ENCODE measurements around the gene EWSR1. TPM values are rescaled to one million over a fixed set of nuclear protein-coding genes. Genes with fewer than 3 reads are reported as not detected.
A peak's percentile ranks its signal among the peaks of the same experiment; 100 is the strongest.

Gene EWSR1
- total RNA-seq, 2 experiments from 2014 or later: 284 to 302 TPM

GRCh38 chr22:29308148-29308790, 40.2 kb downstream of the EWSR1 start:
- DNase-seq: peak; percentile 37
- no peak for ATAC-seq (ENCODE audit: low read depth)
- POLR2A ChIA-PET: interaction anchor here (0.6 kb wide), 1 partner anchor 282 kb away, joined by 3 read pairs; no protein-coding TSS in a partner anchor
- peak overlapping the region; percentile 74 for H3K27ac Mint-ChIP-seq
- peak overlapping the region; percentile 87 for H3K4me3 Mint-ChIP-seq
- H3K4me1 Mint-ChIP-seq: peaks cover 20% of the 10 kb centered on the region
- peaks cover 16% of the 10 kb centered on the region for H3K27me3 Mint-ChIP-seq
- peaks cover 1% of the 10 kb centered on the region for H3K36me3 Mint-ChIP-seq
- no peaks in the 10 kb centered on the region for H3K9me3 Mint-ChIP-seq

- peaks cover 19% of the 10 kb centered on the region for H3K27me3 Mint-ChIP-seq
- H3K4me3 Mint-ChIP-seq: peak overlapping the region; percentile 71
- peaks cover 23% of the 10 kb centered on the region for H3K4me1 Mint-ChIP-seq
- POLR2A ChIA-PET: interaction anchor here (0.6 kb wide), 1 partner anchor 281 kb away, joined by 3 read pairs; no protein-coding TSS in a partner anchor
- DNase-seq (peak; percentile 72), ATAC-seq (ENCODE audit: low read depth) (peak; percentile 64)
- peak overlapping the region; percentile 74 for H3K27ac Mint-ChIP-seq
- H3K36me3 Mint-ChIP-seq: peaks cover 1% of the 10 kb centered on the region
- no peaks in the 10 kb centered on the region for H3K9me3 Mint-ChIP-seq
Observed at GRCh38 chr22:29308791-29309262, 40.8 kb downstream of the EWSR1 start.

- Mint-ChIP-seq H3K27me3 (peaks cover 26% of the 10 kb centered on the region), H3K36me3 (peaks cover 1% of the 10 kb centered on the region), H3K9me3 (no peaks in the 10 kb centered on the region), H3K4me3 (peak overlapping the region; percentile 71), H3K27ac (peak overlapping the region; percentile 74), H3K4me1 (peaks cover 29% of the 10 kb centered on the region)
- ATAC-seq (ENCODE audit: low read depth) (no peak), DNase-seq (no peak)
- POLR2A ChIA-PET: no interaction called here
Observed at GRCh38 chr22:29309332-29310064, 41.4 kb downstream of the EWSR1 start.

- Mint-ChIP-seq H3K4me1 (peaks cover 32% of the 10 kb centered on the region), H3K27me3 (peaks cover 29% of the 10 kb centered on the region), H3K27ac (peak overlapping the region; percentile 54), H3K36me3 (peaks cover 1% of the 10 kb centered on the region), H3K4me3 (no peak overlapping the region), H3K9me3 (no peaks in the 10 kb centered on the region)
- DNase-seq (peak; percentile 37), ATAC-seq (ENCODE audit: low read depth) (no peak)
- POLR2A ChIA-PET: interaction anchor here (0.9 kb wide), 1 partner anchor 42 kb away, joined by 3 read pairs; the partner anchor contains the start of gene EWSR1
Observed at GRCh38 chr22:29310065-29310862, 42.2 kb downstream of the EWSR1 start.

- POLR2A ChIA-PET: interaction anchor here (0.9 kb wide), 1 partner anchor 43 kb away, joined by 3 read pairs; the partner anchor contains the start of gene EWSR1
- H3K4me3 Mint-ChIP-seq: no peak overlapping the region
Observed at GRCh38 chr22:29310863-29311339, 42.8 kb downstream of the EWSR1 start.

GRCh38 chr22:29311464-29312217, 43.6 kb downstream of the EWSR1 start:
- Mint-ChIP-seq H3K4me1 (peaks cover 28% of the 10 kb centered on the region), H3K36me3 (peaks cover 1% of the 10 kb centered on the region), H3K27ac (no peak overlapping the region), H3K27me3 (peaks cover 33% of the 10 kb centered on the region), H3K4me3 (no peak overlapping the region), H3K9me3 (no peaks in the 10 kb centered on the region)
- POLR2A ChIA-PET: interaction anchor here (0.9 kb wide), 1 partner anchor 43 kb away, joined by 3 read pairs; the partner anchor contains the start of gene EWSR1
- DNase-seq: peak; percentile 39
- no peak for ATAC-seq (ENCODE audit: low read depth)

More at GRCh38 chr22:29310863-29311339, 42.8 kb downstream of the EWSR1 start:
- peak; percentile 61 for DNase-seq
- H3K36me3 Mint-ChIP-seq: peaks cover 1% of the 10 kb centered on the region
- peaks cover 30% of the 10 kb centered on the region for H3K27me3 Mint-ChIP-seq
- ATAC-seq (ENCODE audit: low read depth): no peak
- no peaks in the 10 kb centered on the region for H3K9me3 Mint-ChIP-seq
- no peak overlapping the region for H3K27ac Mint-ChIP-seq
- peaks cover 31% of the 10 kb centered on the region for H3K4me1 Mint-ChIP-seq

GRCh38 chr22:29312218-29313125, 44.4 kb downstream of the EWSR1 start:
- Mint-ChIP-seq H3K4me1 (peaks cover 28% of the 10 kb centered on the region), H3K9me3 (no peaks in the 10 kb centered on the region), H3K4me3 (no peak overlapping the region), H3K27ac (no peak overlapping the region), H3K27me3 (peaks cover 39% of the 10 kb centered on the region), H3K36me3 (peaks cover 1% of the 10 kb centered on the region)
- POLR2A ChIA-PET: no interaction called here
- ATAC-seq (ENCODE audit: low read depth): no peak
- peak; percentile 35 for DNase-seq

- POLR2A ChIA-PET: interaction anchor here (1.4 kb wide), 1 partner anchor 76 kb away, joined by 6 read pairs; the partner anchor contains the start of gene AP1B1
- DNase-seq (peak; percentile 72), ATAC-seq (ENCODE audit: low read depth) (peak; percentile 15)
- Mint-ChIP-seq H3K36me3 (peaks cover 1% of the 10 kb centered on the region), H3K4me3 (peak overlapping the region; percentile 39), H3K9me3 (no peaks in the 10 kb centered on the region), H3K27me3 (peaks cover 43% of the 10 kb centered on the region), H3K27ac (no peak overlapping the region), H3K4me1 (peaks cover 26% of the 10 kb centered on the region)
Observed at GRCh38 chr22:29313126-29313575, 45.1 kb downstream of the EWSR1 start.

- H3K4me1 Mint-ChIP-seq: peaks cover 22% of the 10 kb centered on the region
- ATAC-seq (ENCODE audit: low read depth) (no peak), DNase-seq (peak; percentile 42)
- peak overlapping the region; percentile 76 for H3K4me3 Mint-ChIP-seq
- H3K36me3 Mint-ChIP-seq: peaks cover 1% of the 10 kb centered on the region
- no peaks in the 10 kb centered on the region for H3K9me3 Mint-ChIP-seq
- H3K27me3 Mint-ChIP-seq: peaks cover 43% of the 10 kb centered on the region
- POLR2A ChIA-PET: interaction anchor here (0.6 to 1.4 kb wide), 2 partner anchors 75 to 508 kb away, joined by 3 to 6 read pairs; partner anchors contain the start of gene AP1B1
- no peak overlapping the region for H3K27ac Mint-ChIP-seq
Observed at GRCh38 chr22:29313576-29314466, 45.8 kb downstream of the EWSR1 start.

- DNase-seq (peak; percentile 41), ATAC-seq (ENCODE audit: low read depth) (peak; percentile 8)
- Mint-ChIP-seq H3K36me3 (peaks cover 1% of the 10 kb centered on the region), H3K27me3 (peaks cover 43% of the 10 kb centered on the region), H3K4me1 (peaks cover 19% of the 10 kb centered on the region), H3K9me3 (no peaks in the 10 kb centered on the region), H3K4me3 (peak overlapping the region; percentile 76), H3K27ac (no peak overlapping the region)
- POLR2A ChIA-PET: interaction anchor here (0.6 to 1.4 kb wide), 2 partner anchors 74 to 509 kb away, joined by 3 to 6 read pairs; partner anchors contain the start of gene AP1B1
Observed at GRCh38 chr22:29314537-29315285, 46.6 kb downstream of the EWSR1 start.

All from activated naive CD8-positive, alpha-beta T cell treated with anti-CD3 and anti-CD28 coated beads, Interleukin-2, amount 10 ng/mL, durations not matched to agents 7 days and 5 days (primary cell).